Thyroid gland (tissue), 4 donors: Measurements from ENCODE around the gene ACTRT2.

Experiments
- CTCF ChIP-seq, 6 experiments: fragments of 200-600 bp in 3 of 6; fragments of 450-650 bp in 3 of 6; sonication (generic) in 3 of 6; IDR thresholded peaks; one replicate each; pipeline ENCODE4 v1.5.1; 2016 to 2019; ENCODE audit warnings: antibody characterized with exemption in 6 of 6, mild to moderate bottlenecking in 2 of 6, inconsistent platforms in 1 of 6, moderate library complexity in 1 of 6
- POLR2A ChIP-seq, 2 donors: fragments of 450-650 bp; IDR thresholded peaks; one replicate each; pipeline ENCODE4 v1.6.1; 2017; ENCODE audit warnings: antibody characterized with exemption in 2 of 2, mild to moderate bottlenecking in 2 of 2, moderate library complexity in 1 of 2

GRCh38 chr1:3052501-3052900 is 31.2 kb downstream of the ACTRT2 start:
- TF ChIP-seq POLR2A (IDR thresholded peaks at IDR 0.05), result no peak
- TF ChIP-seq CTCF (IDR thresholded peaks at IDR 0.05), result no peak
